Mesenchymal stem cell (in vitro differentiated cells and primary cell): ENCODE results near the gene DSN1.

ENCODE experiments used
- DNase-seq: peaks from one replicate; pipeline ENCODE4 v3.0.0-alpha.2; 2013
- H2AFZ ChIP-seq: one replicate; pipeline ENCODE4 v1.6.1; 2013; ENCODE audit warnings: low read depth, mild to moderate bottlenecking, control low read depth, inconsistent platforms, low read length, moderate library complexity
- H2AK5ac ChIP-seq: 2 replicates; pipeline ENCODE4 v1.6.1; 2013; ENCODE audit warnings: low read length, moderate library complexity, mild to moderate bottlenecking, inconsistent platforms; ENCODE audit not compliant: severe bottlenecking
- H2BK120ac ChIP-seq: one replicate; pipeline ENCODE4 v1.6.1; 2013; ENCODE audit warnings: low read depth, mild to moderate bottlenecking, inconsistent platforms, low read length, moderate library complexity
- H2BK12ac ChIP-seq, 2 experiments: one replicate each; pipeline ENCODE4 v1.6.1; 2013; ENCODE audit warnings: inconsistent platforms in 2 of 2, low read length in 2 of 2, mild to moderate bottlenecking in 2 of 2, moderate library complexity in 2 of 2, control low read depth in 1 of 2
- H2BK15ac ChIP-seq: one replicate; pipeline ENCODE4 v1.6.1; 2013; ENCODE audit warnings: mild to moderate bottlenecking, low read depth, inconsistent platforms; ENCODE audit not compliant: poor library complexity, severe bottlenecking
- H2BK5ac ChIP-seq: 2 replicates; pipeline ENCODE4 v1.6.1; 2013; ENCODE audit warnings: low read depth, mild to moderate bottlenecking, low read length, control low read depth, inconsistent platforms; ENCODE audit not compliant: poor library complexity, severe bottlenecking
- H3K14ac ChIP-seq, 2 experiments: one replicate each; pipeline ENCODE4 v1.6.1; 2013; ENCODE audit warnings: inconsistent platforms in 2 of 2, low read length in 2 of 2, control low read depth in 1 of 2, mild to moderate bottlenecking in 1 of 2, moderate library complexity in 1 of 2
- H3K18ac ChIP-seq, 2 experiments: one replicate each; pipeline ENCODE4 v1.6.1; 2013; ENCODE audit warnings: inconsistent platforms in 2 of 2, low read length in 2 of 2, control low read depth in 1 of 2, low read depth in 1 of 2, mild to moderate bottlenecking in 1 of 2
- H3K23ac ChIP-seq, 2 experiments: one replicate each; pipeline ENCODE4 v1.6.1; 2013; ENCODE audit warnings: inconsistent platforms in 2 of 2, low read length in 2 of 2, mild to moderate bottlenecking in 2 of 2, moderate library complexity in 2 of 2, control low read depth in 1 of 2
- H3K27ac ChIP-seq: 2 replicates; pipeline ENCODE4 v1.5.1; 2013; ENCODE audit warnings: mild to moderate bottlenecking, moderate library complexity, low read length, control low read depth, inconsistent platforms; ENCODE audit not compliant: poor library complexity, severe bottlenecking
- H3K27me3 ChIP-seq, 2 experiments: 2 replicates each; pipeline versions ENCODE4 v1.6.1 to v1.7.0; 2013; ENCODE audit warnings: low read length in 2 of 2, mild to moderate bottlenecking in 2 of 2, moderate library complexity in 2 of 2, control low read depth in 1 of 2, inconsistent platforms in 1 of 2; ENCODE audit not compliant: control insufficient read depth in 1 of 2, insufficient read depth in 1 of 2
- H3K36me3 ChIP-seq, 2 experiments: 2 replicates each; pipeline versions ENCODE4 v1.6.1 to v1.7.0; 2013; ENCODE audit warnings: low read length in 2 of 2, control low read depth in 1 of 2, inconsistent platforms in 1 of 2, low read depth in 1 of 2, mild to moderate bottlenecking in 1 of 2; ENCODE audit not compliant: insufficient read depth in 2 of 2, control insufficient read depth in 1 of 2
- H3K4ac ChIP-seq, 2 experiments: one replicate each; pipeline ENCODE4 v1.6.1; 2013; ENCODE audit warnings: inconsistent platforms in 2 of 2, low read length in 2 of 2, mild to moderate bottlenecking in 2 of 2, moderate library complexity in 2 of 2, control low read depth in 1 of 2, low read depth in 1 of 2
- H3K4me1 ChIP-seq: 2 replicates; pipeline ENCODE4 v1.6.1; 2013; ENCODE audit warnings: low read depth, low read length, control low read depth; ENCODE audit not compliant: control insufficient read depth, insufficient read depth
- H3K4me2 ChIP-seq: 2 replicates; pipeline ENCODE4 v1.6.1; 2013; ENCODE audit warnings: low read length, mild to moderate bottlenecking, inconsistent platforms; ENCODE audit not compliant: poor library complexity, severe bottlenecking
- H3K4me3 ChIP-seq, 2 experiments: 2 replicates each; pipeline versions ENCODE4 v1.5.1 to v1.7.0; 2013; ENCODE audit warnings: low read length in 2 of 2, mild to moderate bottlenecking in 2 of 2, control low read depth in 1 of 2, low read depth in 1 of 2; ENCODE audit not compliant: insufficient read depth in 1 of 2
- H3K79me1 ChIP-seq: replicated peaks from 2 replicates; pipeline ENCODE4 v1.6.1; 2013; ENCODE audit warnings: mild to moderate bottlenecking, control low read depth, low read length, inconsistent platforms; ENCODE audit not compliant: poor library complexity, severe bottlenecking
- H3K9ac ChIP-seq: 2 replicates; pipeline ENCODE4 v1.7.0; 2013; ENCODE audit warnings: mild to moderate bottlenecking, low read length, moderate library complexity
- H3K9me3 ChIP-seq: 2 replicates; pipeline ENCODE4 v1.7.0; 2013; ENCODE audit warnings: mild to moderate bottlenecking, low read length; ENCODE audit not compliant: control insufficient read depth
- H4K8ac ChIP-seq: one replicate; pipeline ENCODE4 v1.6.1; 2013; ENCODE audit warnings: inconsistent platforms, mild to moderate bottlenecking, low read length, moderate library complexity
- H4K91ac ChIP-seq: one replicate; pipeline ENCODE4 v1.6.1; 2013; ENCODE audit warnings: mild to moderate bottlenecking, low read length, inconsistent platforms
- WGBS: methylation state at CpG from one replicate; pipeline ENCODE4 v1.1.7; 2013; ENCODE audit warnings: mixed read lengths; 5-methylcytosine and 5-hydroxymethylcytosine counted together

Gene DSN1

DNA sequence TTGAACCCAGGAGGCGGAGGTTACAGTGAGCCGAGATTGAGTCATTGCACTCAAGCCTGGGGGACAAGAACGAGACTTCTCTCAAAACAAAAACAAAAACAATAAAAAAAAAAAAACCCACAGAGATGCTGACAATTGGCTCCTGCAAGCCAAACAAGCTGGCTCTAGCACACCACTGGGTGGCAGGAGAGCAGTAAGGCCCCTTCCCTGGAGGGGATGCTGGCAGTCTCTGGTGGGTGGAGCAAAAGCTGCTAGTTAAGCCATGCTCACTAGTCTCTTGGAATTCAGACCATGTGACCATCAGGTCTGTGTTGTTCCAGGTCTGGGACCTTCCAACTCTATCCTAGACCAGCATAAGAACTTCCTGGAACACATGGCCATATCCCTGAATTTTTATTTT lies 18.9 kb upstream of the DSN1 start:
- H3K36me3 ChIP-seq: peaks cover 43 to 61% of the 10 kb centered on the region in 2 experiments
- WGBS: 100% methylated on average over 2 of the region's 3 CpGs

GRCh38 chr20:36791862-36792261 lies 18.3 kb upstream of the DSN1 start:
- Histone ChIP-seq H2AFZ (no peak overlapping the region), H3K9ac (no peak overlapping the region), H4K8ac (no peak overlapping the region), H3K4me2 (no peak overlapping the region), H3K9me3 (no peaks in the 10 kb centered on the region), H2BK5ac (no peak overlapping the region), H3K79me1 (peaks cover 21% of the 10 kb centered on the region), H3K4me3 (no peak overlapping the region), H2BK15ac (no peak overlapping the region), H2AK5ac (no peak overlapping the region), H4K91ac (no peak overlapping the region), H3K27ac (no peak overlapping the region), H3K27me3 (no peaks in the 10 kb centered on the region), H3K18ac (no peak overlapping the region), H2BK12ac (no peak overlapping the region), H3K36me3 (peaks cover 38 to 56% of the 10 kb centered on the region in 2 experiments), H3K23ac (no peak overlapping the region), H3K4me1 (peaks cover 1% of the 10 kb centered on the region), H3K4ac (no peak overlapping the region), H3K14ac (no peak overlapping the region), H2BK120ac (no peak overlapping the region)
- DNase-seq: no peak
- 98% methylated on average over 5 of the region's 5 CpGs for WGBS

More for the DNA sequence above, 18.9 kb upstream of the DSN1 start:
- H3K4ac ChIP-seq: no peak overlapping the region
- DNase-seq: peak; percentile 81
- peaks cover 18% of the 10 kb centered on the region for H3K79me1 ChIP-seq
- H3K14ac ChIP-seq: no peak overlapping the region
- H2BK5ac ChIP-seq: no peak overlapping the region
- H4K91ac ChIP-seq: no peak overlapping the region
- H3K27me3 ChIP-seq: no peaks in the 10 kb centered on the region
- no peak overlapping the region for H4K8ac ChIP-seq
- H2BK12ac ChIP-seq: no peak overlapping the region
- no peaks in the 10 kb centered on the region for H3K9me3 ChIP-seq
- no peak overlapping the region for H3K27ac ChIP-seq
- H3K4me2 ChIP-seq: no peak overlapping the region
- no peak overlapping the region for H3K18ac ChIP-seq
- no peak overlapping the region for H3K9ac ChIP-seq
- peaks cover 1% of the 10 kb centered on the region for H3K4me1 ChIP-seq
- no peak overlapping the region for H3K4me3 ChIP-seq
- no peak overlapping the region for H2AFZ ChIP-seq
- no peak overlapping the region for H2AK5ac ChIP-seq
- H3K23ac ChIP-seq: peak overlapping the region in 1 of 2 experiments; percentile 1
- no peak overlapping the region for H2BK15ac ChIP-seq
- H2BK120ac ChIP-seq: no peak overlapping the region

DNA sequence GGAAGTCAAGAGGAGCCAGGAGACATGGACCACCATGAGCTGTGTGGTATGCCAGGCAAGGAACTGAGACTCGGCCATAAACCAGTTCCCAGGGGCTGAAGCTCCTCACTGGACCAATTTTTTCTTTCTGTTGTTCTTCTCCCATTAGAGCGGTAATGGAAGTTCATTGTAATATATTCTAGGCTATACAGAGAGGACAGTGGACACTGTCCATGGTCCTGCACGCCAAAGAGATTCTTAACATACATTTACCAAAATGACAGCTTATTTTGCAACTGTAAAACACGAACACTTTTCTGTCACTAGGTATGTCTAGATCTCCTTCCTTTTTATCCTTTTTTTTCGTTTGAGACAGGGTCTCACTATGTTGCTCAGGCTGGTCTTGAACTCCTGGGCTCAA lies 13.1 kb upstream of the DSN1 start:
- H2AFZ ChIP-seq: no peak overlapping the region
- 93% methylated on average over 5 of the region's 5 CpGs for WGBS
- H2BK120ac ChIP-seq: no peak overlapping the region
- no peak overlapping the region for H2AK5ac ChIP-seq
- H3K4ac ChIP-seq: no peak overlapping the region
- H3K23ac ChIP-seq: no peak overlapping the region
- no peak overlapping the region for H4K91ac ChIP-seq
- H3K18ac ChIP-seq: no peak overlapping the region
- H4K8ac ChIP-seq: no peak overlapping the region
- H3K14ac ChIP-seq: no peak overlapping the region
- H3K9ac ChIP-seq: no peak overlapping the region
- no peak overlapping the region for H2BK12ac ChIP-seq
- peaks cover 46 to 62% of the 10 kb centered on the region in 2 experiments for H3K36me3 ChIP-seq
- DNase-seq: no peak
- no peak overlapping the region for H3K4me3 ChIP-seq
- H3K9me3 ChIP-seq: no peaks in the 10 kb centered on the region
- H3K4me2 ChIP-seq: no peak overlapping the region
- peaks cover 46% of the 10 kb centered on the region for H3K79me1 ChIP-seq
- no peaks in the 10 kb centered on the region for H3K27me3 ChIP-seq
- no peak overlapping the region for H3K27ac ChIP-seq
- no peak overlapping the region for H2BK5ac ChIP-seq
- H3K4me1 ChIP-seq: no peaks in the 10 kb centered on the region
- H2BK15ac ChIP-seq: no peak overlapping the region

- Histone ChIP-seq H3K79me1 (peaks cover 42% of the 10 kb centered on the region), H2BK120ac (no peak overlapping the region), H3K4me1 (no peaks in the 10 kb centered on the region), H3K4me2 (no peak overlapping the region), H2AFZ (no peak overlapping the region), H4K8ac (no peak overlapping the region), H3K14ac (no peak overlapping the region), H3K9me3 (no peaks in the 10 kb centered on the region), H3K9ac (no peak overlapping the region), H3K4me3 (no peak overlapping the region), H2BK12ac (no peak overlapping the region), H2BK5ac (no peak overlapping the region), H3K36me3 (peaks cover 43 to 58% of the 10 kb centered on the region in 2 experiments), H3K23ac (no peak overlapping the region), H2BK15ac (no peak overlapping the region), H3K18ac (no peak overlapping the region), H3K4ac (no peak overlapping the region), H3K27ac (no peak overlapping the region), H3K27me3 (no peaks in the 10 kb centered on the region), H4K91ac (no peak overlapping the region), H2AK5ac (no peak overlapping the region)
- 98% methylated on average over 13 of the region's 13 CpGs for WGBS
- no peak for DNase-seq
These were observed 12.7 kb upstream of the DSN1 start for GRCh38 chr20:36786246-36786645.
